BE2C (cell line): ENCODE results near the gene LRG1.

ENCODE experiments used
- DNase-seq: peaks from one replicate; pipeline ENCODE4 v3.0.0-alpha.2; 2020
- H3K27me3 ChIP-seq: fragments of 250-450 bp; sonication (Bioruptor Pico); 2 replicates; pipeline ENCODE4 v1.5.1; 2020; ENCODE audit warnings: mild to moderate bottlenecking
- H3K36me3 ChIP-seq: fragments of 250-450 bp; sonication (Bioruptor Pico); 2 replicates; pipeline ENCODE4 v1.5.1; 2020; ENCODE audit warnings: mild to moderate bottlenecking
- H3K4me1 ChIP-seq: fragments of 250-450 bp; sonication (Bioruptor Pico); 2 replicates; pipeline ENCODE4 v1.5.1; 2020
- H3K4me3 ChIP-seq: 2 replicates; pipeline ENCODE4 v1.5.1; 2011; ENCODE audit warnings: low read depth, low read length
- H3K9me3 ChIP-seq: fragments of 250-450 bp; sonication (Bioruptor Pico); 2 replicates; pipeline ENCODE4 v1.5.1; 2020
- CTCF ChIP-seq: IDR thresholded peaks from 2 replicates; pipeline ENCODE4 v1.5.1; 2012; ENCODE audit warnings: mild to moderate bottlenecking, low read depth, low read length

Gene LRG1

GRCh38 chr19:4499855-4500254, 40.0 kb downstream of the LRG1 start:
- no peak overlapping the region for H3K4me3 ChIP-seq
- no peaks in the 10 kb centered on the region for H3K4me1 ChIP-seq
- no peaks in the 10 kb centered on the region for H3K9me3 ChIP-seq
- no peak for DNase-seq
- peaks cover 48% of the 10 kb centered on the region for H3K36me3 ChIP-seq
- TF ChIP-seq CTCF, result no peak
- H3K27me3 ChIP-seq, result no peaks in the 10 kb centered on the region

GRCh38 chr19:4499318-4499717, 40.5 kb downstream of the LRG1 start:
- DNase-seq, result no peak
- no peaks in the 10 kb centered on the region for H3K9me3 ChIP-seq
- no peak overlapping the region for H3K4me3 ChIP-seq
- H3K27me3 ChIP-seq, result no peaks in the 10 kb centered on the region
- H3K36me3 ChIP-seq, result peaks cover 48% of the 10 kb centered on the region
- TF ChIP-seq CTCF, result no peak
- H3K4me1 ChIP-seq, result no peaks in the 10 kb centered on the region

- Histone ChIP-seq H3K36me3 (peaks cover 54% of the 10 kb centered on the region), H3K9me3 (no peaks in the 10 kb centered on the region), H3K27me3 (no peaks in the 10 kb centered on the region), H3K4me3 (no peak overlapping the region), H3K4me1 (no peaks in the 10 kb centered on the region)
- DNase-seq, result no peak
- TF ChIP-seq CTCF, result no peak
Measured at GRCh38 chr19:4498694-4499093, 41.1 kb downstream of the LRG1 start.

GRCh38 chr19:4497770-4498389, 42.0 kb downstream of the LRG1 start:
- H3K4me3 ChIP-seq, result no peak overlapping the region
- peaks cover 62% of the 10 kb centered on the region for H3K36me3 ChIP-seq
- no peaks in the 10 kb centered on the region for H3K4me1 ChIP-seq
- H3K27me3 ChIP-seq, result no peaks in the 10 kb centered on the region
- TF ChIP-seq CTCF, result no peak
- no peaks in the 10 kb centered on the region for H3K9me3 ChIP-seq
- no peak for DNase-seq

GRCh38 chr19:4496304-4496703, 43.5 kb downstream of the LRG1 start:
- Histone ChIP-seq H3K27me3 (no peaks in the 10 kb centered on the region), H3K9me3 (peaks cover 6% of the 10 kb centered on the region; the same call in 1 of the 2 replicates), H3K36me3 (peaks cover 68% of the 10 kb centered on the region), H3K4me3 (no peak overlapping the region), H3K4me1 (no peaks in the 10 kb centered on the region)
- TF ChIP-seq CTCF, result no peak
- no peak for DNase-seq

GRCh38 chr19:4495471-4495870, 44.4 kb downstream of the LRG1 start:
- H3K4me3 ChIP-seq, result no peak overlapping the region
- TF ChIP-seq CTCF, result no peak
- no peaks in the 10 kb centered on the region for H3K27me3 ChIP-seq
- DNase-seq, result no peak
- peaks cover 6% of the 10 kb centered on the region; the same call in 1 of the 2 replicates for H3K9me3 ChIP-seq
- H3K36me3 ChIP-seq, result peaks cover 64% of the 10 kb centered on the region
- no peaks in the 10 kb centered on the region for H3K4me1 ChIP-seq
